OCI-LY1 (cell line): Measurements from ENCODE around the gene SLC25A1.

Experiments
- H2AFZ ChIP-seq: fragments of 200-600 bp; sonication (generic), shearing (Covaris generic); 2 replicates; pipeline ENCODE4 v1.6.0; 2014; ENCODE audit warnings: antibody characterized with exemption, mild to moderate bottlenecking, low read length
- H3F3A ChIP-seq: fragments of 200-600 bp; sonication (generic), shearing (Covaris generic); 2 replicates; pipeline ENCODE4 v1.6.0; 2014; ENCODE audit warnings: mild to moderate bottlenecking, antibody characterized with exemption, low read length, moderate library complexity; ENCODE audit not compliant: insufficient read depth
- H3K27ac ChIP-seq: fragments of 200-600 bp; sonication (generic); 2 replicates; pipeline ENCODE4 v1.5.1; 2014; ENCODE audit warnings: low read length, mixed run types, mild to moderate bottlenecking, low read depth; ENCODE audit not compliant: poor library complexity, severe bottlenecking
- H3K27me3 ChIP-seq: fragments of 200-600 bp; sonication (generic); 2 replicates; pipeline ENCODE4 v1.6.0; 2014; ENCODE audit warnings: antibody characterized with exemption, mild to moderate bottlenecking, low read length, moderate library complexity; ENCODE audit not compliant: insufficient read depth
- H3K36me3 ChIP-seq: fragments of 200-600 bp; sonication (generic); 2 replicates; pipeline ENCODE4 v1.6.1; 2014; ENCODE audit warnings: mild to moderate bottlenecking, antibody characterized with exemption, low read length, moderate library complexity, mixed read lengths; ENCODE audit not compliant: insufficient read depth
- H3K4me1 ChIP-seq: fragments of 200-600 bp; sonication (generic); 2 replicates; pipeline ENCODE4 v1.5.1; 2014; ENCODE audit warnings: mild to moderate bottlenecking, low read length, moderate library complexity; ENCODE audit not compliant: insufficient read depth, severe bottlenecking
- H3K4me2 ChIP-seq: fragments of 200-600 bp; sonication (generic), shearing (Covaris generic); 2 replicates; pipeline ENCODE4 v1.6.1; 2014; ENCODE audit warnings: low read length
- H3K4me3 ChIP-seq: fragments of 200-600 bp; sonication (generic); 2 replicates; pipeline ENCODE4 v1.5.1; 2014; ENCODE audit warnings: low read length, low read depth, mild to moderate bottlenecking, mixed read lengths; ENCODE audit not compliant: poor library complexity, severe bottlenecking
- H3K79me2 ChIP-seq: fragments of 200-600 bp; shearing (Covaris generic); 2 replicates; pipeline ENCODE4 v1.6.1; 2016; ENCODE audit warnings: mixed run types, low read length, mixed read lengths; ENCODE audit not compliant: insufficient read depth
- H3K9ac ChIP-seq: fragments of 200-600 bp; sonication (generic), shearing (Covaris generic); 2 replicates; pipeline ENCODE4 v1.6.1; 2014; ENCODE audit warnings: mild to moderate bottlenecking, low read length, mixed read lengths
- H3K9me2 ChIP-seq: fragments of 200-600 bp; sonication (generic), shearing (Covaris generic); 2 replicates; pipeline ENCODE4 v1.6.1; 2014; ENCODE audit warnings: low read depth, mild to moderate bottlenecking, low read length, mixed read lengths
- H3K9me3 ChIP-seq: fragments of 200-600 bp; shearing (Covaris generic); 2 replicates; pipeline ENCODE4 v1.6.1; 2014; ENCODE audit warnings: low read length, mixed read lengths
- H4K20me1 ChIP-seq: fragments of 200-600 bp; sonication (generic), shearing (Covaris generic); 2 replicates; pipeline ENCODE4 v1.6.0; 2016; ENCODE audit warnings: mild to moderate bottlenecking, low read length; ENCODE audit not compliant: insufficient read depth
- CTCF ChIP-seq: fragments of 200-600 bp; sonication (generic), shearing (Covaris generic); IDR thresholded peaks from 2 replicates; pipeline ENCODE4 v1.5.1; 2017; ENCODE audit warnings: mild to moderate bottlenecking, antibody characterized with exemption, low read length, moderate library complexity, mixed read lengths
- EZH2 ChIP-seq: fragments of 200-600 bp; sonication (generic), shearing (Covaris generic); IDR thresholded peaks from 2 replicates; pipeline ENCODE4 v1.8.0; 2017; ENCODE audit warnings: borderline replicate concordance, mixed run types, mild to moderate bottlenecking, antibody characterized with exemption, low read length, moderate library complexity, mixed read lengths

Gene SLC25A1

DNA sequence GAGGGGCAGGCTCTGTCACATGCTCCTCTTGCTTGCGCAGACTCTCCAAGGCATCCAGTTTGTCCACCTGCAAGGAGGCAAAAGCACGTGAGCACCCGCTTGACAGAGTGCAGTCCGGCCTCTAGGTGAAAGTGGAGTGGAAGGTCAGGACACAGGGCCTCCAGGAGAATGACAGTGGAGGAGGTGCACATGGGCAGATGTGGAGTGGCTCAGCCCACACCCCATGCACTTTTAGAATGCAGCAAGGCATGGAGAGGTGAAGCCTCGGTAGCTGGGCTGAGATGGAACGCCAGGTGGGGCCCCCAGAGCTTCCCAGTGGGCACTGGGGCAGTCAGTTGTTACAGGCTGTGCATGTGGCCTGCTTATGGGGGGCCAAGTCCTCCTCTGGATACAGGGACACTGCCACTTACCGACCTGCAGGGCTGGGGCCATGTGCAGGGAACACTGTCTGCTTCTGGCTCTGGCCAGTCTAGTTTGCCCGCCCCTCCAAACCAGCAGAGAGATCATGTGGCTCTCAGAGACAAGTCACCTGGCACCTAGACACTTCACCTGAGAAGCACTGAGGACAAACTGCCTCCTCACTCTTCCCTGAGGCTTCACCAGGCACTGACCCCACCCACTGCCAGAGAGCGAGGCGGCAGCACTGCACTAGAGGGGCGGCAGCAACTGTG lies 2.3 kb upstream of the SLC25A1 start:
- H3K9me3 ChIP-seq: no peaks in the 10 kb centered on the region
- H3K36me3 ChIP-seq: peaks cover 3% of the 10 kb centered on the region; the same call in 1 of the 2 replicates
- peaks cover 27% of the 10 kb centered on the region for H3K4me1 ChIP-seq
- no peak overlapping the region for H3K4me3 ChIP-seq
- H3K27ac ChIP-seq: no peak overlapping the region
- TF ChIP-seq EZH2: no peak
- TF ChIP-seq CTCF: no peak
- H3F3A ChIP-seq: no peaks in the 10 kb centered on the region
- no peak overlapping the region for H3K9ac ChIP-seq
- H4K20me1 ChIP-seq: no peaks in the 10 kb centered on the region
- H3K79me2 ChIP-seq: no peaks in the 10 kb centered on the region
- no peak overlapping the region for H3K4me2 ChIP-seq
- H3K27me3 ChIP-seq: no peaks in the 10 kb centered on the region; the same call in 1 of the 2 replicates
- H3K9me2 ChIP-seq: no peaks in the 10 kb centered on the region
- H2AFZ ChIP-seq: no peak overlapping the region

GRCh38 chr22:19180234-19180633 lies 1.7 kb upstream of the SLC25A1 start:
- TF ChIP-seq EZH2 (no peak), CTCF (no peak)
- no peak overlapping the region for H3K27ac ChIP-seq
- H3F3A ChIP-seq: no peaks in the 10 kb centered on the region
- no peaks in the 10 kb centered on the region for H3K9me3 ChIP-seq
- no peaks in the 10 kb centered on the region for H4K20me1 ChIP-seq
- H3K79me2 ChIP-seq: no peaks in the 10 kb centered on the region
- H3K9ac ChIP-seq: no peak overlapping the region
- no peak overlapping the region for H3K4me2 ChIP-seq
- H3K4me3 ChIP-seq: no peak overlapping the region
- peaks cover 6% of the 10 kb centered on the region; the same call in 1 of the 2 replicates for H3K36me3 ChIP-seq
- H2AFZ ChIP-seq: no peak overlapping the region
- no peaks in the 10 kb centered on the region; the same call in 1 of the 2 replicates for H3K27me3 ChIP-seq
- H3K9me2 ChIP-seq: no peaks in the 10 kb centered on the region
- peaks cover 33% of the 10 kb centered on the region for H3K4me1 ChIP-seq

DNA sequence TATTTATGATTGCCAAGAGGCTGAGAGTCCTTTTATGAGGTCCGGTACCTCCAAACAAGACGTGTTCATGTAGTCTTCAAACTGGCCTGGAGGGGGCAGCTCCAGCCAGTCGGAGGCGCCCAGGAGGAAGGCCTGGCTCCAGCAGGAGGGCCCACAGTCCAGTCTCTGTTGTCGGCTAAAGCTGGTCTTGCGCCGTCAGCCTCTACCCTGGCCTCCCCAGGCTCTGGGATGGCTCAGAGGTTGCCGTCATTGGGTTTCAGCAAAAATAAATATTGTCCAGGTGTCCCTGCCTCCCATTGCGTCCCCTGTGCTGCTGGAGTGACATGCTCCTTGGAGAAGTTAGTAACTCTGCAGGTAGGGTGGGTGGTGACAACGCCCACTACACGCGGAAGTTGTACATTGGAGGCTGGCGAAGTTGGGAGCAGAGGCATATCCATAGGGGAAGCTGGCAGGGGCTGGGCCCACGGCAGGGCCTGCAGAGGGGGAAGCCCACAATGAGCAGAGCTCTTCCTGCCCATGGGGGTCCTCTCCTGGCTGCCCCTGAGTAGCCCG lies 1.0 kb upstream of the SLC25A1 start:
- TF ChIP-seq EZH2 (no peak), CTCF (peak; percentile 76)
- no peaks in the 10 kb centered on the region for H4K20me1 ChIP-seq
- H3K9me2 ChIP-seq: no peaks in the 10 kb centered on the region
- no peaks in the 10 kb centered on the region for H3F3A ChIP-seq
- H3K27ac ChIP-seq: no peak overlapping the region
- no peaks in the 10 kb centered on the region for H3K9me3 ChIP-seq
- H3K4me3 ChIP-seq: peak overlapping the region; percentile 82
- peak overlapping the region; percentile 92 for H3K4me2 ChIP-seq
- H3K9ac ChIP-seq: peak overlapping the region; percentile 77
- peaks cover 40% of the 10 kb centered on the region for H3K4me1 ChIP-seq
- no peaks in the 10 kb centered on the region; the same call in 1 of the 2 replicates for H3K27me3 ChIP-seq
- no peak overlapping the region for H2AFZ ChIP-seq
- no peaks in the 10 kb centered on the region for H3K79me2 ChIP-seq
- H3K36me3 ChIP-seq: peaks cover 7% of the 10 kb centered on the region; the same call in 1 of the 2 replicates
